Measurements from ENCODE around the gene TTC13.

The TTC13 gene

DNA sequence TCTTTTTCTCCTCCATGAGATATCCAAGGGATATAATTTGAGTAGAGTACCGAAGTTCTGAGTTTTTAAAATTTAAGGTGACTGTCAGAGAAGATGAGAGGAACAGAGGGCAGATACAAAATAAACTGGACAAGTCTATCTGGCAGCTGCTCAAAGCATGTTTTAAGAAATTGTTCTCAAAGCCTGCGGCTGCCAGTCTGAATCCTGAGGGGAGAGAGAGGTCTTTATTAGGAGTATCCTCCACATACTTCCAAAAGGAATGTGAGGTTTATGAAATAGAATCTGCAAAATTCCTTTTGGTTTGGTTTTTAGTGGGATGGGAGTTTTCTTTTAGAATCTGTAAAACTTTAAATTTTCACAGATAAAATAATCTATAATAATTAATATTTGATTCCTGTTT, 41.3 kb downstream of the TTC13 start:
- DNase-seq (ENCODE audit: low read depth): no peak
- no peak overlapping the region for H3K4me3 ChIP-seq (ENCODE audit: low read depth, low read length)
- no peak for TF ChIP-seq CTCF (IDR thresholded peaks at IDR 0.05; ENCODE audit: control insufficient read depth, extremely low read depth, insufficient read depth)

DNA sequence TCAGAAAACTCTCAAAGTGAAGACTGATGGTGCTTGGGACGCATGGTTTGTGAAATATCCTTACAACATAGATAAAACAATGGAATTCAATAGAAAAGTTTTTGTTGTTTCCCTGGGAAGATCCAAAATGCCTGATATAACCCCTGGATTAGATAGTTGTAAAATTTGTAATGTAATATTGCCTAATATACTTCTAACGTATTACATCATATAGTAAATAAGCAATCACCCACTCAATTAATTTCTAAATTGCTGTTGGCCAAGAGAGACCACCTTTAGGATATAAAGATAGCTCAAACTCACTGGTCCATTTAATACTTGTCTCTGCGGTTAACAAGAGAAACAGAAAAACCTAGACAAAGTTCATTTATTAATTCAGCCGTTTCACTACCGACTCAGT, 42.2 kb downstream of the TTC13 start:
- H3K4me3 ChIP-seq (ENCODE audit: low read depth, low read length): no peak overlapping the region
- no peak for DNase-seq (ENCODE audit: low read depth)
- no peak for TF ChIP-seq CTCF (IDR thresholded peaks at IDR 0.05; ENCODE audit: control insufficient read depth, extremely low read depth, insufficient read depth)

GRCh38 chr1:230935852-230936251, 42.8 kb downstream of the TTC13 start:
- no peak for TF ChIP-seq CTCF (IDR thresholded peaks at IDR 0.05; ENCODE audit: control insufficient read depth, extremely low read depth, insufficient read depth)
- no peak for DNase-seq (ENCODE audit: low read depth)
- no peak overlapping the region for H3K4me3 ChIP-seq (ENCODE audit: low read depth, low read length)

GRCh38 chr1:230930986-230931385, 47.7 kb downstream of the TTC13 start:
- TF ChIP-seq CTCF (IDR thresholded peaks at IDR 0.05; ENCODE audit: control insufficient read depth, extremely low read depth, insufficient read depth): no peak
- no peak overlapping the region for H3K4me3 ChIP-seq (ENCODE audit: low read depth, low read length)
- DNase-seq (ENCODE audit: low read depth): no peak

DNA sequence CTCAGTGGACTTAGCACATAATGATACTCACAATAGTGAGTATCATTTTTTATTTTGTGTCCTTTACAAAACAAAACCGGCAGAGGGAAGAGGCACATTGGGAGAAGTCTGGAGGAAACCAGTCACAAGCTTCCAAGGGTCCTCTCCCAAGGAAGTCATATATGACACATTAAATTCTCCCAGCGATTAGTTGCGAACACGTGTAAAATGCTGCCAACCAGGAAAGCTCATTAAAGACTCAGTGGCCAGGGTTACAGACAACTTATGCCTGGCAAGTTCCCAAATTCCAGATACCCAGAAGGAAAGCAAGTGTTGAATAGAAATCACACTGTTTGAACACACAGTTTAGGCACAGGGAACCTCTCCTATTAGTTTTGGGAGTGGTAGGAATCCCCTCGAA, 52.5 kb downstream of the TTC13 start:
- TF ChIP-seq CTCF (IDR thresholded peaks at IDR 0.05; ENCODE audit: control insufficient read depth, extremely low read depth, insufficient read depth): no peak
- no peak for DNase-seq (ENCODE audit: low read depth)
- no peak overlapping the region for H3K4me3 ChIP-seq (ENCODE audit: low read depth, low read length)

- no peak for TF ChIP-seq CTCF (IDR thresholded peaks at IDR 0.05; ENCODE audit: control insufficient read depth, extremely low read depth, insufficient read depth)
- DNase-seq (ENCODE audit: low read depth): no peak
- no peak overlapping the region for H3K4me3 ChIP-seq (ENCODE audit: low read depth, low read length)
Measured at GRCh38 chr1:230925608-230926007, 53.1 kb downstream of the TTC13 start.

GRCh38 chr1:230923176-230923575, 55.5 kb downstream of the TTC13 start:
- DNase-seq (ENCODE audit: low read depth): no peak
- H3K4me3 ChIP-seq (ENCODE audit: low read depth, low read length): no peak overlapping the region
- no peak for TF ChIP-seq CTCF (IDR thresholded peaks at IDR 0.05; ENCODE audit: control insufficient read depth, extremely low read depth, insufficient read depth)

Data from LNCaP clone FGC (cell line).